ENCODE results near the gene MOK.

The MOK gene

GRCh38 chr14:102272392-102272791 lies 32.6 kb downstream of the MOK start:
- Histone ChIP-seq H3K9ac (ENCODE audit: insufficient read length, low read depth) (no peak overlapping the region), H3K27me3 (ENCODE audit: insufficient read depth, insufficient read length) (no peaks in the 10 kb centered on the region), H3K4me3 (ENCODE audit: insufficient read length, low read depth) (no peak overlapping the region), H3K9me3 (ENCODE audit: insufficient read depth, low read length) (no peaks in the 10 kb centered on the region), H3K4me1 (ENCODE audit: insufficient read depth, insufficient read length) (no peaks in the 10 kb centered on the region), H3K36me3 (ENCODE audit: insufficient read depth, insufficient read length, low read length) (no peaks in the 10 kb centered on the region)
- TF ChIP-seq ZNF274 (IDR thresholded peaks at IDR 0.05; ENCODE audit: low read depth, low read length) = no peak
- no peak for TF ChIP-seq YY1 (IDR thresholded peaks at IDR 0.05; ENCODE audit: insufficient read depth, insufficient read length)
- TF ChIP-seq SUZ12 (IDR thresholded peaks at IDR 0.05; ENCODE audit: extremely low read depth, insufficient read depth, insufficient read length) = no peak
- no peak for DNase-seq (ENCODE audit: low read depth, low spot score)

GRCh38 chr14:102264775-102265174 lies 40.2 kb downstream of the MOK start:
- no peaks in the 10 kb centered on the region for H3K9me3 ChIP-seq (ENCODE audit: insufficient read depth, low read length)
- H3K36me3 ChIP-seq (ENCODE audit: insufficient read depth, insufficient read length, low read length) = no peaks in the 10 kb centered on the region
- H3K27me3 ChIP-seq (ENCODE audit: insufficient read depth, insufficient read length) = no peaks in the 10 kb centered on the region
- no peak overlapping the region for H3K9ac ChIP-seq (ENCODE audit: insufficient read length, low read depth)
- TF ChIP-seq YY1 (IDR thresholded peaks at IDR 0.05; ENCODE audit: insufficient read depth, insufficient read length) = no peak
- TF ChIP-seq SUZ12 (IDR thresholded peaks at IDR 0.05; ENCODE audit: extremely low read depth, insufficient read depth, insufficient read length) = no peak
- TF ChIP-seq ZNF274 (IDR thresholded peaks at IDR 0.05; ENCODE audit: low read depth, low read length) = no peak
- H3K4me1 ChIP-seq (ENCODE audit: insufficient read depth, insufficient read length) = no peaks in the 10 kb centered on the region
- H3K4me3 ChIP-seq (ENCODE audit: insufficient read length, low read depth) = no peak overlapping the region
- DNase-seq (ENCODE audit: low read depth, low spot score) = no peak

GRCh38 chr14:102264355-102264754 lies 40.6 kb downstream of the MOK start:
- DNase-seq (ENCODE audit: low read depth, low spot score) = no peak
- no peak for TF ChIP-seq SUZ12 (IDR thresholded peaks at IDR 0.05; ENCODE audit: extremely low read depth, insufficient read depth, insufficient read length)
- TF ChIP-seq ZNF274 (IDR thresholded peaks at IDR 0.05; ENCODE audit: low read depth, low read length) = no peak
- no peak for TF ChIP-seq YY1 (IDR thresholded peaks at IDR 0.05; ENCODE audit: insufficient read depth, insufficient read length)
- no peak overlapping the region for H3K4me3 ChIP-seq (ENCODE audit: insufficient read length, low read depth)

GRCh38 chr14:102262929-102263462 lies 42.0 kb downstream of the MOK start:
- Histone ChIP-seq H3K27me3 (ENCODE audit: insufficient read depth, insufficient read length) (no peaks in the 10 kb centered on the region), H3K4me1 (ENCODE audit: insufficient read depth, insufficient read length) (no peaks in the 10 kb centered on the region), H3K9me3 (ENCODE audit: insufficient read depth, low read length) (no peaks in the 10 kb centered on the region), H3K9ac (ENCODE audit: insufficient read length, low read depth) (no peak overlapping the region), H3K36me3 (ENCODE audit: insufficient read depth, insufficient read length, low read length) (no peaks in the 10 kb centered on the region), H3K4me3 (ENCODE audit: insufficient read length, low read depth) (no peak overlapping the region)
- DNase-seq (ENCODE audit: low read depth, low spot score) = peak; percentile 13
- TF ChIP-seq YY1 (IDR thresholded peaks at IDR 0.05; ENCODE audit: insufficient read depth, insufficient read length) (no peak), SUZ12 (IDR thresholded peaks at IDR 0.05; ENCODE audit: extremely low read depth, insufficient read depth, insufficient read length) (no peak), ZNF274 (IDR thresholded peaks at IDR 0.05; ENCODE audit: low read depth, low read length) (no peak)

More at GRCh38 chr14:102264355-102264754, 40.6 kb downstream of the MOK start:
- H3K36me3 ChIP-seq (ENCODE audit: insufficient read depth, insufficient read length, low read length) = no peaks in the 10 kb centered on the region
- H3K4me1 ChIP-seq (ENCODE audit: insufficient read depth, insufficient read length) = no peaks in the 10 kb centered on the region
- H3K9ac ChIP-seq (ENCODE audit: insufficient read length, low read depth) = no peak overlapping the region
- H3K9me3 ChIP-seq (ENCODE audit: insufficient read depth, low read length) = no peaks in the 10 kb centered on the region
- no peaks in the 10 kb centered on the region for H3K27me3 ChIP-seq (ENCODE audit: insufficient read depth, insufficient read length)

GRCh38 chr14:102258136-102258535 lies 46.8 kb downstream of the MOK start:
- Histone ChIP-seq H3K4me3 (ENCODE audit: insufficient read length, low read depth) (no peak overlapping the region), H3K27me3 (ENCODE audit: insufficient read depth, insufficient read length) (no peaks in the 10 kb centered on the region), H3K4me1 (ENCODE audit: insufficient read depth, insufficient read length) (no peaks in the 10 kb centered on the region), H3K9me3 (ENCODE audit: insufficient read depth, low read length) (no peaks in the 10 kb centered on the region), H3K9ac (ENCODE audit: insufficient read length, low read depth) (no peak overlapping the region), H3K36me3 (ENCODE audit: insufficient read depth, insufficient read length, low read length) (no peaks in the 10 kb centered on the region)
- TF ChIP-seq ZNF274 (IDR thresholded peaks at IDR 0.05; ENCODE audit: low read depth, low read length) (no peak), YY1 (IDR thresholded peaks at IDR 0.05; ENCODE audit: insufficient read depth, insufficient read length) (no peak), SUZ12 (IDR thresholded peaks at IDR 0.05; ENCODE audit: extremely low read depth, insufficient read depth, insufficient read length) (no peak)
- no peak for DNase-seq (ENCODE audit: low read depth, low spot score)

- Histone ChIP-seq H3K4me1 (ENCODE audit: insufficient read depth, insufficient read length) (no peaks in the 10 kb centered on the region), H3K4me3 (ENCODE audit: insufficient read length, low read depth) (no peak overlapping the region), H3K9ac (ENCODE audit: insufficient read length, low read depth) (no peak overlapping the region), H3K9me3 (ENCODE audit: insufficient read depth, low read length) (no peaks in the 10 kb centered on the region), H3K27me3 (ENCODE audit: insufficient read depth, insufficient read length) (no peaks in the 10 kb centered on the region), H3K36me3 (ENCODE audit: insufficient read depth, insufficient read length, low read length) (no peaks in the 10 kb centered on the region)
- TF ChIP-seq SUZ12 (IDR thresholded peaks at IDR 0.05; ENCODE audit: extremely low read depth, insufficient read depth, insufficient read length) (no peak), YY1 (IDR thresholded peaks at IDR 0.05; ENCODE audit: insufficient read depth, insufficient read length) (no peak), ZNF274 (IDR thresholded peaks at IDR 0.05; ENCODE audit: low read depth, low read length) (no peak)
- no peak for DNase-seq (ENCODE audit: low read depth, low spot score)
These were observed 48.2 kb downstream of the MOK start for GRCh38 chr14:102256716-102257115.

- H3K4me1 ChIP-seq (ENCODE audit: insufficient read depth, insufficient read length) = no peaks in the 10 kb centered on the region
- no peak overlapping the region for H3K9ac ChIP-seq (ENCODE audit: insufficient read length, low read depth)
- no peaks in the 10 kb centered on the region for H3K9me3 ChIP-seq (ENCODE audit: insufficient read depth, low read length)
- DNase-seq (ENCODE audit: low read depth, low spot score) = no peak
- no peak overlapping the region for H3K4me3 ChIP-seq (ENCODE audit: insufficient read length, low read depth)
- no peak for TF ChIP-seq ZNF274 (IDR thresholded peaks at IDR 0.05; ENCODE audit: low read depth, low read length)
- TF ChIP-seq YY1 (IDR thresholded peaks at IDR 0.05; ENCODE audit: insufficient read depth, insufficient read length) = no peak
- TF ChIP-seq SUZ12 (IDR thresholded peaks at IDR 0.05; ENCODE audit: extremely low read depth, insufficient read depth, insufficient read length) = no peak
- no peaks in the 10 kb centered on the region for H3K27me3 ChIP-seq (ENCODE audit: insufficient read depth, insufficient read length)
- H3K36me3 ChIP-seq (ENCODE audit: insufficient read depth, insufficient read length, low read length) = no peaks in the 10 kb centered on the region
These were observed 49.4 kb downstream of the MOK start for GRCh38 chr14:102255401-102256190.
